ENCODE data around the gene UBASH3B.

DNA sequence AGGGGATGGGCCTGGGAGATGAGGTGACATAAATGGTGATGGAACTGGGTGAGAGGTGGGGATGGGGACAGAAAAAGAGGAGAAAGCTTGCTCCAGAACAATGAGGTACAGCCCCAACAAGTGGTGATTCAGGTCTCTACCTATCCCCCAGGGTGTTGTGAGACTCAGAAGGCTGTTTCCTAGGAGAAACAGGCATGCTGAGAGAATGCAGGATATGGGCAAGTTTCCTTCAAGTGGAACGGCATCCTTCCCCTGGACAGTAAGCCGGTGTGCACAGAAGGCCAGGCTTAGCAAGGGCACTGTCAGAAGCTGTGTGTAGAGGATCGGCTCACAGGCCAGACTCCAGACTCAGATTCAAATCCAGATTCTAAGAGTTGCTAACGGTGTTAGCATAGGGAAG lies 148.6 kb downstream of the UBASH3B start:
- TF ChIP-seq, protein P1, sequence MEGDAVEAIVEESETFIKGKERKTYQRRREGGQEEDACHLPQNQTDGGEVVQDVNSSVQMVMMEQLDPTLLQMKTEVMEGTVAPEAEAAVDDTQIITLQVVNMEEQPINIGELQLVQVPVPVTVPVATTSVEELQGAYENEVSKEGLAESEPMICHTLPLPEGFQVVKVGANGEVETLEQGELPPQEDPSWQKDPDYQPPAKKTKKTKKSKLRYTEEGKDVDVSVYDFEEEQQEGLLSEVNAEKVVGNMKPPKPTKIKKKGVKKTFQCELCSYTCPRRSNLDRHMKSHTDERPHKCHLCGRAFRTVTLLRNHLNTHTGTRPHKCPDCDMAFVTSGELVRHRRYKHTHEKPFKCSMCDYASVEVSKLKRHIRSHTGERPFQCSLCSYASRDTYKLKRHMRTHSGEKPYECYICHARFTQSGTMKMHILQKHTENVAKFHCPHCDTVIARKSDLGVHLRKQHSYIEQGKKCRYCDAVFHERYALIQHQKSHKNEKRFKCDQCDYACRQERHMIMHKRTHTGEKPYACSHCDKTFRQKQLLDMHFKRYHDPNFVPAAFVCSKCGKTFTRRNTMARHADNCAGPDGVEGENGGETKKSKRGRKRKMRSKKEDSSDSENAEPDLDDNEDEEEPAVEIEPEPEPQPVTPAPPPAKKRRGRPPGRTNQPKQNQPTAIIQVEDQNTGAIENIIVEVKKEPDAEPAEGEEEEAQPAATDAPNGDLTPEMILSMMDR (IDR thresholded peaks at IDR 0.05) = no peak
- no peak for TF ChIP-seq ZFX (IDR thresholded peaks at IDR 0.05; ENCODE audit: borderline replicate concordance)
